Fibroblast of lung (primary cell): ENCODE results near the gene TM9SF4. TPM values are rescaled to one million over a fixed set of nuclear protein-coding genes. Genes with fewer than 3 reads are reported as not detected.

ENCODE experiments used
- DNase-seq, 2 donors: peaks; one replicate each; pipeline versions ENCODE4 v3.0.0 to v3.0.0-alpha.2; 2010; ENCODE audit warnings: low read depth in 2 of 2
- H2AFZ ChIP-seq: 2 replicates; pipeline ENCODE4 v1.5.1; 2012; ENCODE audit warnings: low read length, control low read depth, inconsistent platforms
- H3K27ac ChIP-seq: 2 replicates; pipeline ENCODE4 v1.5.1; 2011; ENCODE audit warnings: low read length, control low read depth; ENCODE audit not compliant: insufficient read depth
- H3K27me3 ChIP-seq: 2 replicates; pipeline ENCODE4 v1.5.1; 2011; ENCODE audit warnings: mild to moderate bottlenecking, low read length; ENCODE audit not compliant: control insufficient read depth, insufficient read depth
- H3K36me3 ChIP-seq: 2 replicates; pipeline ENCODE4 v1.5.1; 2011; ENCODE audit warnings: low read length; ENCODE audit not compliant: control insufficient read depth, insufficient read depth
- H3K4me1 ChIP-seq: 2 replicates; pipeline ENCODE4 v1.5.1; 2011; ENCODE audit warnings: low read length; ENCODE audit not compliant: control insufficient read depth, insufficient read depth; ENCODE audit errors: extremely low read depth
- H3K4me2 ChIP-seq: 2 replicates; pipeline ENCODE4 v1.5.1; 2011; ENCODE audit warnings: low read length, control low read depth; ENCODE audit not compliant: insufficient read depth; ENCODE audit errors: extremely low read depth
- H3K4me3 ChIP-seq, 4 experiments: fragments of 200-600 bp in 1 of 4; sonication (generic) in 1 of 4; replicated peaks in 1 of 4; 2 replicates each; pipeline ENCODE4 v1.5.1; 2011 to 2016; ENCODE audit warnings: low read length in 4 of 4, low read depth in 3 of 4, mild to moderate bottlenecking in 3 of 4, control low read depth in 2 of 4, inconsistent platforms in 1 of 4, mixed read lengths in 1 of 4; ENCODE audit not compliant: insufficient read depth in 1 of 4; ENCODE audit errors: control extremely low read depth in 1 of 4
- H3K79me2 ChIP-seq: 2 replicates; pipeline ENCODE4 v1.5.1; 2012; ENCODE audit warnings: mild to moderate bottlenecking, low read length, inconsistent platforms; ENCODE audit not compliant: control insufficient read depth, insufficient read depth
- H3K9ac ChIP-seq: 2 replicates; pipeline ENCODE4 v1.5.1; 2011; ENCODE audit warnings: mild to moderate bottlenecking, low read length, control low read depth; ENCODE audit not compliant: insufficient read depth
- H3K9me3 ChIP-seq: 2 replicates; pipeline ENCODE4 v1.5.1; 2012; ENCODE audit warnings: low read depth, low read length; ENCODE audit not compliant: control insufficient read depth, insufficient read depth
- H4K20me1 ChIP-seq: 2 replicates; pipeline ENCODE4 v1.5.1; 2011; ENCODE audit warnings: low read length; ENCODE audit not compliant: control insufficient read depth, insufficient read depth; ENCODE audit errors: extremely low read depth
- CTCF ChIP-seq, 2 donors: IDR thresholded peaks in 1 of 2; conservative IDR thresholded peaks in 1 of 2; 1 replicate in 1 of 2; 2 replicates in 1 of 2; pipeline ENCODE4 v1.5.1; 2011 to 2012; ENCODE audit warnings: low read length in 2 of 2, control low read depth in 1 of 2, inconsistent platforms in 1 of 2, low read depth in 1 of 2, mild to moderate bottlenecking in 1 of 2
- EZH2 ChIP-seq: IDR thresholded peaks from 2 replicates; pipeline ENCODE4 v1.5.1; 2012; ENCODE audit warnings: low read length, control low read depth, mild to moderate bottlenecking; ENCODE audit errors: missing control alignments
- polyA plus RNA-seq, 2 donors: library from polyadenylated mRNA; depleted of rRNA in 1 of 2; stranded (reverse) in 1 of 2; unstranded in 1 of 2; fragments of >200 nt; gene quantifications; 2 replicates each; pipeline ENCODE4 v1.2.1, GENCODE V29; 2011 to 2012; ENCODE audit warnings: missing spikeins in 1 of 2
- total RNA-seq: library from RNA; depleted of rRNA; stranded (reverse); fragments of >200 nt; gene quantifications from 2 replicates; pipeline ENCODE4 v1.2.1, GENCODE V29; 2014

The TM9SF4 gene
- total and polyA plus RNA-seq, 2 donors (not counting 1 experiment from before 2014, with no cell fraction given), result 33.5 to 71.3 TPM

- Histone ChIP-seq H3K27ac (peak overlapping the region; percentile 73), H3K4me3 (peak overlapping the region; percentile 81 to 100 (median 95)), H3K9ac (peak overlapping the region; percentile 86), H3K9me3 (no peaks in the 10 kb centered on the region), H3K4me2 (peak overlapping the region; percentile 83), H3K27me3 (no peaks in the 10 kb centered on the region), H3K4me1 (no peaks in the 10 kb centered on the region), H3K79me2 (peaks cover 56% of the 10 kb centered on the region), H4K20me1 (no peaks in the 10 kb centered on the region), H2AFZ (no peak overlapping the region), H3K36me3 (peaks cover 2% of the 10 kb centered on the region)
- TF ChIP-seq EZH2 (no peak), CTCF (conservative IDR thresholded peaks at IDR 0.05 in 1 of 2, IDR thresholded peaks at IDR 0.05 in 1 of 2; ENCODE audit: low read depth in 1 of 2, low read length in 2 of 2) (no peak)
- DNase-seq, result no peak
Observed at GRCh38 chr20:32208499-32209154, 99.1 kb downstream of the TM9SF4 start.

GRCh38 chr20:32209850-32210605 lies 100.5 kb downstream of the TM9SF4 start:
- Histone ChIP-seq H2AFZ (no peak overlapping the region), H3K9ac (no peak overlapping the region), H3K27me3 (no peaks in the 10 kb centered on the region), H3K27ac (no peak overlapping the region), H3K4me3 (no peak overlapping the region), H3K79me2 (peaks cover 42% of the 10 kb centered on the region), H4K20me1 (no peaks in the 10 kb centered on the region), H3K4me2 (no peak overlapping the region), H3K36me3 (peaks cover 2% of the 10 kb centered on the region), H3K4me1 (no peaks in the 10 kb centered on the region), H3K9me3 (no peaks in the 10 kb centered on the region)
- no peak for DNase-seq
- TF ChIP-seq EZH2 (no peak), CTCF (conservative IDR thresholded peaks at IDR 0.05 in 1 of 2, IDR thresholded peaks at IDR 0.05 in 1 of 2; ENCODE audit: low read depth in 1 of 2, low read length in 2 of 2) (no peak)

GRCh38 chr20:32213870-32214269 lies 104.4 kb downstream of the TM9SF4 start:
- H3K27ac ChIP-seq, result no peak overlapping the region

More at GRCh38 chr20:32213870-32214269, 104.4 kb downstream of the TM9SF4 start:
- no peaks in the 10 kb centered on the region for H3K9me3 ChIP-seq
- no peak overlapping the region for H3K4me3 ChIP-seq
- peaks cover 9% of the 10 kb centered on the region for H3K79me2 ChIP-seq
- no peaks in the 10 kb centered on the region for H3K4me1 ChIP-seq
- H3K4me2 ChIP-seq, result no peak overlapping the region
- H3K27me3 ChIP-seq, result no peaks in the 10 kb centered on the region
- H3K9ac ChIP-seq, result no peak overlapping the region
- peaks cover 3% of the 10 kb centered on the region for H3K36me3 ChIP-seq
- H2AFZ ChIP-seq, result no peak overlapping the region
- DNase-seq, result no peak
- no peaks in the 10 kb centered on the region for H4K20me1 ChIP-seq
- no peak for TF ChIP-seq EZH2
- TF ChIP-seq CTCF (conservative IDR thresholded peaks at IDR 0.05 in 1 of 2, IDR thresholded peaks at IDR 0.05 in 1 of 2; ENCODE audit: low read depth in 1 of 2, low read length in 2 of 2), result no peak
